ENCODE results near the gene ACO2.

Gene ACO2

DNA sequence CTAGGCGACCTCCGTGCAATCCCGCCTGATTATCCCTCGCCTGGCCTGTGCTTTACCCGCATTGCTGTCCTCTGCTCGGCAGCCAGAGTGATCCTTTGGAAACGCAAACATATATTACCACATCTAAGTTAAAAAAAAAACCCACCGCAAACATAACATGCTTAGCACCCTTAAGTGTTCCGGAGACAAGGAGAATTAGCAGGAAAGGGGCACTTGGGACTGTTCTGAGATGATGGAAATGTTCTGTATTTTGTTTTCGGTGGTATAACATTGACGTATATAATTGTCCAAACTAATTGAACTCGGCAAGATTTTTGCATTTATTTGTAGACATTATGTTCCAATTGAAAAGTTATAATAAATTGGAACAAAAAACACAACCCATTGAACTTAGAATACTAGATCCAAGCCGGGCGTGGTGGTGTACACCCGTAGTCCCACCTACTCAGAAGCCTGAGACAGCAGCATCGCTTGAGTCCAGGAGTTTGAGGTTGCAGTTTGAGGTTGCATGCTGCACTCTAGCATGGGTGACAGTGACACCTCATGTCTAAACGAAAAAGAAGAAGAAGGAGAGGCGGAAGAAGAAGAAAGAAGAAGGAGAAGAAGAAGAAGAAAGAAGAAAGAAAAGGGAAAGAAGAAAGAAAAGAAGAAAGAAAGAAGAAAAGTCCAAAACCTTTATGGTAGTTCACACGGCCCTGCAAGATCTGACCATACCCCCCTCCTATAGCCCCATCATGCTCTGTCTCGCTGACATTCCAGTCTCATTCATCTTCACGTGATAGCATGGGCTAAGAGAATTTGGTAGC is 76.0 kb downstream of the ACO2 start:
- H3K27ac ChIP-seq (ENCODE audit: poor library complexity, severe bottlenecking) = no peak overlapping the region
- peaks cover 10% of the 10 kb centered on the region for H3K4me1 ChIP-seq (ENCODE audit: insufficient read depth, poor library complexity, severe bottlenecking)
- peak overlapping the region; percentile 74 for H3K4me3 ChIP-seq (ENCODE audit: severe bottlenecking)
- H3K9me3 ChIP-seq (ENCODE audit: severe bottlenecking) = no peaks in the 10 kb centered on the region
- DNase-seq (ENCODE audit: low spot score) = no peak
- ATAC-seq (ENCODE audit: low read depth) = no peak
- H3K36me3 ChIP-seq (ENCODE audit: low read depth) = peaks cover 3% of the 10 kb centered on the region; the same call in 1 of the 2 replicates
- TF ChIP-seq, protein P1, sequence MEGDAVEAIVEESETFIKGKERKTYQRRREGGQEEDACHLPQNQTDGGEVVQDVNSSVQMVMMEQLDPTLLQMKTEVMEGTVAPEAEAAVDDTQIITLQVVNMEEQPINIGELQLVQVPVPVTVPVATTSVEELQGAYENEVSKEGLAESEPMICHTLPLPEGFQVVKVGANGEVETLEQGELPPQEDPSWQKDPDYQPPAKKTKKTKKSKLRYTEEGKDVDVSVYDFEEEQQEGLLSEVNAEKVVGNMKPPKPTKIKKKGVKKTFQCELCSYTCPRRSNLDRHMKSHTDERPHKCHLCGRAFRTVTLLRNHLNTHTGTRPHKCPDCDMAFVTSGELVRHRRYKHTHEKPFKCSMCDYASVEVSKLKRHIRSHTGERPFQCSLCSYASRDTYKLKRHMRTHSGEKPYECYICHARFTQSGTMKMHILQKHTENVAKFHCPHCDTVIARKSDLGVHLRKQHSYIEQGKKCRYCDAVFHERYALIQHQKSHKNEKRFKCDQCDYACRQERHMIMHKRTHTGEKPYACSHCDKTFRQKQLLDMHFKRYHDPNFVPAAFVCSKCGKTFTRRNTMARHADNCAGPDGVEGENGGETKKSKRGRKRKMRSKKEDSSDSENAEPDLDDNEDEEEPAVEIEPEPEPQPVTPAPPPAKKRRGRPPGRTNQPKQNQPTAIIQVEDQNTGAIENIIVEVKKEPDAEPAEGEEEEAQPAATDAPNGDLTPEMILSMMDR (IDR thresholded peaks at IDR 0.05; ENCODE audit: poor library complexity, severe bottlenecking) = no peak
- no peaks in the 10 kb centered on the region for H3K27me3 ChIP-seq (ENCODE audit: insufficient read depth, poor library complexity, severe bottlenecking)

DNA sequence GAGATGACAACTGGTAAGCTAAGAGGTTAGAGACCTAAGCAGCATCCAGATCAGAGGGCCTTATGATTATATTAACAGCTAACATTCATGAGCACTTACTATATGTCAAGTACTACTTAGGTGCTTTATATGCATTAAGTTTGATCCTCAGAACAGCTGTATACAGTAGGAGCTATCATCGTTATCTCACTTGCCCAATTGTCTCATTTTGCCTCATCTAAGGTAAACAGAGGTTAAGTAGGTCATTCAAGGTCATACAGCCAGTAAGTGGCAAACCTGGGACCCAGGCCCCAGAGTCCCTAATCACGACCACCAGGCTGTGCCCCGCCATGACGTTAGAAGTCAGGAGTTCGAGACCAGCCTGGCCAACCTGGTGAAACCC is 79.9 kb downstream of the ACO2 start:
- TF ChIP-seq, protein P1 (IDR thresholded peaks at IDR 0.05; ENCODE audit: poor library complexity, severe bottlenecking) = no peak
- Histone ChIP-seq H3K36me3 (ENCODE audit: low read depth) (no peaks in the 10 kb centered on the region), H3K4me3 (ENCODE audit: severe bottlenecking) (no peak overlapping the region), H3K27me3 (ENCODE audit: insufficient read depth, poor library complexity, severe bottlenecking) (no peaks in the 10 kb centered on the region), H3K27ac (ENCODE audit: poor library complexity, severe bottlenecking) (no peak overlapping the region), H3K9me3 (ENCODE audit: severe bottlenecking) (no peaks in the 10 kb centered on the region), H3K4me1 (ENCODE audit: insufficient read depth, poor library complexity, severe bottlenecking) (no peaks in the 10 kb centered on the region)
- DNase-seq (ENCODE audit: low spot score) (no peak), ATAC-seq (ENCODE audit: low read depth) (no peak)

DNA sequence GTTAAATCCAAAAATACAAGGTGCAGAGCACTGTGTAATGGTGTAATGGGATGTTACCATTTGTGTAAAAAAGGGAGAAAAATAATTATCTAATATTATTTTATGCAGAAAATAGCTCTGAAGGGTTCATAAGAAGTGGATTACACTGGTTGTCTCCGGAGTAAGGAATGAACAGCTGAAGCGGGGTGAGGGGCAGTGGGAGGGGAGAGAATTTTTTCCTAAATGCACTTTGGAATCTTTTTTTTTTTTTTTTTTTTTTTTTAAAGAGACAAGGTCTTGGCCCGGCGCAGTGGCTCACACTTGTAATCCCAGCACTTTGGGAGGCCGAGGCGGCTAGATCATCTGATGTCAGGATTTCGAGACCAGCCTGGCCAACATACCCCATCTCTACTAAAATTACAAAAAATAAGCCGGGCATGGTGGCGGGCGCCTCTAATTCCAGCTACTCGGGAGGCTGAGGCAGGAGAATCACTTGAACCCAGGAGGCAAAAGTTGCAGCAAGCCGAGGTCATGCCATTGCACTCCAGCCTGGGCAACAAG is 82.1 kb downstream of the ACO2 start:
- no peaks in the 10 kb centered on the region for H3K36me3 ChIP-seq (ENCODE audit: low read depth)
- no peaks in the 10 kb centered on the region for H3K4me1 ChIP-seq (ENCODE audit: insufficient read depth, poor library complexity, severe bottlenecking)
- ATAC-seq (ENCODE audit: low read depth) (no peak), DNase-seq (ENCODE audit: low spot score) (no peak)
- TF ChIP-seq, protein P1 (IDR thresholded peaks at IDR 0.05; ENCODE audit: poor library complexity, severe bottlenecking) = no peak
- H3K27ac ChIP-seq (ENCODE audit: poor library complexity, severe bottlenecking) = no peak overlapping the region
- no peaks in the 10 kb centered on the region for H3K9me3 ChIP-seq (ENCODE audit: severe bottlenecking)
- no peaks in the 10 kb centered on the region for H3K27me3 ChIP-seq (ENCODE audit: insufficient read depth, poor library complexity, severe bottlenecking)
- no peak overlapping the region for H3K4me3 ChIP-seq (ENCODE audit: severe bottlenecking)

DNA sequence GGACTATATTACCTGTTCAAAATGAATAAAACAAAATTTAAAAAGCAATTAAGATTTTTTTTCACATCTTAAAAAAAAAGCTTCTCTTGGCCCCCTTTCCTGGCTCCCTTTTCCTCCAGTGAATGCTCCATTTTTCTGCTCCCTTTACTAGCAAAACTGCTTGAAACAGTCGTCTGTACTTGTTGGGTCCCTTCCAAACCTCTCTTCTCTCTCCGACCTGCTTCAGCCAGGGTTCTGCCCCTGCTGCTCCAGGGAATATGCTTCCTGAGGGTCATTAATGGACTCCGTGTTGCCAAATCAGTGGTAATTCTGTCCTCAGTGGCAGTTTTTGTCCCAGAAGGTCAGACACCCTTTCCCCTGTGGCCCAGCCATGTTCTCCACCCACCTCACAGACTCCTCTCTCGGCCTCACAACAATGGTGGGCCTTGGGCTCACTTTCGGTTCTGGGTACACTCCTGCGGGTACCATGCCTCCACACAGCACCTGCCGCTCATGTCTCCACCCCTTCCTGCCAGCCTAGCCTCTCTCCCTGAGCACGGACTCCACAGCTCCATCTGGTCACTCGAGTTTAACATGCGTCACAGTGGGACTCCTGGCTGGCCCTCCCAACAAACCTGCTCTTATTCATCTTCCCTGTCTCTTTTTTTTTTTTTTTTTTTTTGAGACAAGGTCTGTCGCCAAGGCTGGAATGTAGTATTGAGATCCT is 83.1 kb downstream of the ACO2 start:
- H3K4me1 ChIP-seq (ENCODE audit: insufficient read depth, poor library complexity, severe bottlenecking) = no peaks in the 10 kb centered on the region
- H3K36me3 ChIP-seq (ENCODE audit: low read depth) = no peaks in the 10 kb centered on the region
- no peaks in the 10 kb centered on the region for H3K27me3 ChIP-seq (ENCODE audit: insufficient read depth, poor library complexity, severe bottlenecking)

More for the DNA sequence above, 83.1 kb downstream of the ACO2 start:
- TF ChIP-seq, protein P1 (IDR thresholded peaks at IDR 0.05; ENCODE audit: poor library complexity, severe bottlenecking) = no peak
- Histone ChIP-seq H3K27ac (ENCODE audit: poor library complexity, severe bottlenecking) (no peak overlapping the region), H3K9me3 (ENCODE audit: severe bottlenecking) (no peaks in the 10 kb centered on the region), H3K4me3 (ENCODE audit: severe bottlenecking) (no peak overlapping the region)
- no peak for DNase-seq (ENCODE audit: low spot score)
- no peak for ATAC-seq (ENCODE audit: low read depth)
